ENCODE results near the gene CFB. TPM values are rescaled to one million over a fixed set of nuclear protein-coding genes. Genes with fewer than 3 reads are reported as not detected.

Gene CFB
- polyA plus RNA-seq, 1 of the 3 experiments (the other 2 are of a cell fraction) = 42.1 TPM

- no peaks in the 10 kb centered on the region for H3K9me2 ChIP-seq
- H3K36me3 ChIP-seq (replicated peaks in 1 of 2; ENCODE audit: control insufficient read depth in 1 of 2, insufficient read depth in 2 of 2, low read length in 1 of 2) = peaks cover 32 to 60% of the 10 kb centered on the region in 2 experiments
- H3K79me2 ChIP-seq (ENCODE audit: insufficient read depth) = peaks cover 14% of the 10 kb centered on the region
- peaks cover 0 to 3% of the 10 kb centered on the region in 2 experiments; a peak in 2 of 4 replicates for H3K4me1 ChIP-seq (ENCODE audit: control insufficient read depth in 1 of 2, insufficient read depth in 2 of 2, low read depth in 1 of 2, low read length in 1 of 2)
- TF ChIP-seq SMC3 (IDR thresholded peaks at IDR 0.05; ENCODE audit: low read depth, low read length) (no peak), RXRA (IDR thresholded peaks at IDR 0.05; ENCODE audit: borderline replicate concordance, low read depth) (no peak), TCF12 (IDR thresholded peaks at IDR 0.05) (no peak), ELF1 (IDR thresholded peaks at IDR 0.05) (no peak), NRF1 (IDR thresholded peaks at IDR 0.05; ENCODE audit: low read depth, low read length) (no peak), NFIC (IDR thresholded peaks at IDR 0.05; ENCODE audit: borderline replicate concordance) (no peak)
- no peak overlapping the region for H2AFZ ChIP-seq (ENCODE audit: low read depth)
- no peaks in the 10 kb centered on the region for H3K9me3 ChIP-seq
- ChIA-PET CTCF (interaction anchor here (0.7 to 4.5 kb wide), 22 partner anchors 9 to 272 kb away, joined by 3 to 29 read pairs (median 7); partner anchors contain the start of genes DDAH2, DXO, EHMT2 and LY6G5C), POLR2A (interaction anchor here (0.6 to 2.2 kb wide), 3 partner anchors 10 to 101 kb away, joined by 3 to 7 read pairs (median 6); partner anchors contain the start of gene DXO)
- peak overlapping the region; percentile 6 to 26; a peak in 3 of 4 replicates for H3K27ac ChIP-seq (ENCODE audit: low read depth in 2 of 2, low read length in 1 of 2)
- no peak for DNase-seq
- no peak overlapping the region for H3K4me3 ChIP-seq (ENCODE audit: low read depth in 2 of 2, low read length in 1 of 2)
- WGBS (ENCODE audit: low lambda C conversion rate) = 79% methylated on average over 5 of the region's 5 CpGs
- H4K20me1 ChIP-seq (ENCODE audit: insufficient read depth) = no peaks in the 10 kb centered on the region
- H3K4me2 ChIP-seq = no peak overlapping the region
- peaks cover 22% of the 10 kb centered on the region for H3F3A ChIP-seq (replicated peaks; ENCODE audit: insufficient read depth)
- no peaks in the 10 kb centered on the region for H3K27me3 ChIP-seq (ENCODE audit: insufficient read depth)
- H3K9ac ChIP-seq = no peak overlapping the region
Observed at GRCh38 chr6:31952890-31953289, 7.0 kb downstream of the CFB start.

GRCh38 chr6:31954511-31954910 is 8.6 kb downstream of the CFB start:
- TF ChIP-seq CHD2 (IDR thresholded peaks at IDR 0.05; ENCODE audit: low read length, partially characterized antibody) (no peak), CTCF (IDR thresholded peaks at IDR 0.05) (no peak), MAX (IDR thresholded peaks at IDR 0.05; ENCODE audit: low read depth) (no peak), GATA2 (CRISPR knock-in tag; IDR thresholded peaks at IDR 0.05) (no peak), MXI1 (IDR thresholded peaks at IDR 0.05; ENCODE audit: low read depth, low read length) (no peak), RAD21 (IDR thresholded peaks at IDR 0.05; ENCODE audit: low read length) (no peak), RFX5 (IDR thresholded peaks at IDR 0.05; ENCODE audit: low read length) (no peak), SIN3A (IDR thresholded peaks at IDR 0.05; ENCODE audit: borderline replicate concordance, low read depth, low read length) (no peak), FOSL2 (IDR thresholded peaks at IDR 0.05; ENCODE audit: borderline replicate concordance, low read depth) (no peak), RXRA (IDR thresholded peaks at IDR 0.05; ENCODE audit: borderline replicate concordance, low read depth) (no peak), RCOR1 (IDR thresholded peaks at IDR 0.05; ENCODE audit: low read length) (no peak), EZH2phosphoT487 (IDR thresholded peaks at IDR 0.05; ENCODE audit: borderline replicate concordance, low read depth) (no peak), GABPA (IDR thresholded peaks at IDR 0.05; ENCODE audit: low read depth) (no peak), FOXJ3 (CRISPR knock-in tag; IDR thresholded peaks at IDR 0.05) (no peak), NFIC (IDR thresholded peaks at IDR 0.05; ENCODE audit: borderline replicate concordance) (no peak), TCF12 (IDR thresholded peaks at IDR 0.05) (no peak)
- TF ChIP-seq, protein P1, sequence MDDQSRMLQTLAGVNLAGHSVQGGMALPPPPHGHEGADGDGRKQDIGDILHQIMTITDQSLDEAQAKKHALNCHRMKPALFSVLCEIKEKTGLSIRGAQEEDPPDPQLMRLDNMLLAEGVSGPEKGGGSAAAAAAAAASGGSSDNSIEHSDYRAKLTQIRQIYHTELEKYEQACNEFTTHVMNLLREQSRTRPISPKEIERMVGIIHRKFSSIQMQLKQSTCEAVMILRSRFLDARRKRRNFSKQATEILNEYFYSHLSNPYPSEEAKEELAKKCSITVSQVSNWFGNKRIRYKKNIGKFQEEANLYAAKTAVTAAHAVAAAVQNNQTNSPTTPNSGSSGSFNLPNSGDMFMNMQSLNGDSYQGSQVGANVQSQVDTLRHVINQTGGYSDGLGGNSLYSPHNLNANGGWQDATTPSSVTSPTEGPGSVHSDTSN (IDR thresholded peaks at IDR 0.05) = no peak
- Histone ChIP-seq H3K36me3 (replicated peaks in 1 of 2; ENCODE audit: control insufficient read depth in 1 of 2, insufficient read depth in 2 of 2, low read length in 1 of 2) (peaks cover 32 to 60% of the 10 kb centered on the region in 2 experiments), H3K9ac (no peak overlapping the region), H4K20me1 (ENCODE audit: insufficient read depth) (no peaks in the 10 kb centered on the region), H3K4me2 (no peak overlapping the region), H3K27me3 (ENCODE audit: insufficient read depth) (no peaks in the 10 kb centered on the region), H3K79me2 (ENCODE audit: insufficient read depth) (peaks cover 27% of the 10 kb centered on the region), H3K9me2 (no peaks in the 10 kb centered on the region), H3K9me3 (no peaks in the 10 kb centered on the region), H3K27ac (ENCODE audit: low read depth in 2 of 2, low read length in 1 of 2) (no peak overlapping the region), H2AFZ (ENCODE audit: low read depth) (no peak overlapping the region), H3K4me3 (ENCODE audit: low read depth in 2 of 2, low read length in 1 of 2) (no peak overlapping the region), H3K4me1 (ENCODE audit: control insufficient read depth in 1 of 2, insufficient read depth in 2 of 2, low read depth in 1 of 2, low read length in 1 of 2) (peaks cover 0 to 10% of the 10 kb centered on the region in 2 experiments; a peak in 2 of 4 replicates), H3F3A (replicated peaks; ENCODE audit: insufficient read depth) (peaks cover 22% of the 10 kb centered on the region)
- 97% methylated on average over 28 of the region's 28 CpGs for WGBS (ENCODE audit: low lambda C conversion rate)
- ChIA-PET POLR2A (interaction anchor here (1.2 kb wide), 1 partner anchor 12 kb away, joined by 3 read pairs; no protein-coding TSS in a partner anchor), CTCF (interaction anchor here (1.3 kb wide), 1 partner anchor 58 kb away, joined by 3 read pairs; no protein-coding TSS in a partner anchor)
- DNase-seq = no peak
